HEK293 (cell line): ENCODE results near the gene NOXO1.
A peak's percentile ranks its signal among the peaks of the same experiment; 100 is the strongest.

Experiments
- GLI2 ChIP-seq: fragments of 450-650 bp; formaldehyde crosslinking; IDR thresholded peaks from 2 replicates; pipeline ENCODE4; 2017; ENCODE audit warnings: missing biosample characterization, missing genetic modification characterization, low read depth, borderline replicate concordance
- GLIS1 ChIP-seq: fragments of 450-650 bp; formaldehyde crosslinking; IDR thresholded peaks from 2 replicates; pipeline ENCODE4 v1.5.1; 2016; ENCODE audit warnings: missing biosample characterization, missing genetic modification characterization
- KLF9 ChIP-seq: fragments of 450-650 bp; formaldehyde crosslinking; IDR thresholded peaks from 2 replicates; pipeline ENCODE4 v1.5.1; 2016; ENCODE audit warnings: missing biosample characterization, missing genetic modification characterization, low read depth
- MYNN ChIP-seq: fragments of 450-650 bp; formaldehyde crosslinking; IDR thresholded peaks from 2 replicates; pipeline ENCODE4 v1.5.1; 2016; ENCODE audit warnings: missing biosample characterization, missing genetic modification characterization, borderline replicate concordance
- OVOL3 ChIP-seq: fragments of 450-650 bp; formaldehyde crosslinking; IDR thresholded peaks from 2 replicates; pipeline ENCODE4 v1.5.1; 2016; ENCODE audit warnings: missing biosample characterization, missing genetic modification characterization
- PRDM2 ChIP-seq: fragments of 450-650 bp; formaldehyde crosslinking; IDR thresholded peaks from 2 replicates; pipeline ENCODE4 v1.5.1; 2016; ENCODE audit warnings: missing biosample characterization, missing genetic modification characterization, borderline replicate concordance
- SCRT2 ChIP-seq: fragments of 450-650 bp; formaldehyde crosslinking; IDR thresholded peaks from 2 replicates; pipeline ENCODE4 v1.5.1; 2016; ENCODE audit warnings: missing biosample characterization, missing genetic modification characterization
- ZBTB1 ChIP-seq: fragments of 450-650 bp; formaldehyde crosslinking; IDR thresholded peaks from 2 replicates; pipeline ENCODE4 v1.5.1; 2016; ENCODE audit warnings: missing biosample characterization, missing genetic modification characterization
- ZBTB20 ChIP-seq: fragments of 450-650 bp; formaldehyde crosslinking; IDR thresholded peaks from 2 replicates; pipeline ENCODE4 v1.5.1; 2016; ENCODE audit warnings: missing biosample characterization, missing genetic modification characterization
- ZBTB7A ChIP-seq: fragments of 450-650 bp; formaldehyde crosslinking; IDR thresholded peaks from 2 replicates; pipeline ENCODE4 v1.5.1; 2016; ENCODE audit warnings: low read depth, missing biosample characterization, missing genetic modification characterization
- ZFP37 ChIP-seq: fragments of 450-650 bp; formaldehyde crosslinking; IDR thresholded peaks from 2 replicates; pipeline ENCODE4 v1.5.1; 2016; ENCODE audit warnings: missing biosample characterization, missing genetic modification characterization
- ZNF16 ChIP-seq: fragments of 450-650 bp; formaldehyde crosslinking; IDR thresholded peaks from 2 replicates; pipeline ENCODE4 v1.5.1; 2016; ENCODE audit warnings: low read depth, missing biosample characterization, missing genetic modification characterization
- ZNF175 ChIP-seq: fragments of 450-650 bp; formaldehyde crosslinking; IDR thresholded peaks from 2 replicates; pipeline ENCODE4 v1.5.1; 2016; ENCODE audit warnings: missing biosample characterization, missing genetic modification characterization
- ZNF184 ChIP-seq: fragments of 450-650 bp; IDR thresholded peaks from 2 replicates; pipeline ENCODE4 v1.5.1; 2018; ENCODE audit warnings: missing biosample characterization, mild to moderate bottlenecking, missing genetic modification characterization
- ZNF19 ChIP-seq: fragments of 450-650 bp; formaldehyde crosslinking; IDR thresholded peaks from 2 replicates; pipeline ENCODE4; 2016; ENCODE audit warnings: missing biosample characterization, missing genetic modification characterization, low read depth
- ZNF2 ChIP-seq: fragments of 450-650 bp; formaldehyde crosslinking; IDR thresholded peaks from 2 replicates; pipeline ENCODE4 v1.5.1; 2016; ENCODE audit warnings: missing biosample characterization, missing genetic modification characterization
- ZNF223 ChIP-seq: fragments of 450-650 bp; formaldehyde crosslinking; IDR thresholded peaks from 2 replicates; pipeline ENCODE4 v1.5.1; 2016; ENCODE audit warnings: missing biosample characterization, missing genetic modification characterization
- ZNF24 ChIP-seq: fragments of 450-650 bp; formaldehyde crosslinking; IDR thresholded peaks from 2 replicates; pipeline ENCODE4 v1.5.1; 2016; ENCODE audit warnings: missing biosample characterization, missing genetic modification characterization
- ZNF266 ChIP-seq: fragments of 450-650 bp; formaldehyde crosslinking; IDR thresholded peaks from 2 replicates; pipeline ENCODE4 v1.5.1; 2016; ENCODE audit warnings: missing biosample characterization, missing genetic modification characterization, low read depth
- ZNF292 ChIP-seq: fragments of 450-650 bp; formaldehyde crosslinking; IDR thresholded peaks from 2 replicates; pipeline ENCODE4 v1.5.1; 2016; ENCODE audit warnings: low read depth, missing biosample characterization, missing genetic modification characterization, borderline replicate concordance
- ZNF366 ChIP-seq: fragments of 450-650 bp; formaldehyde crosslinking; conservative IDR thresholded peaks from 2 replicates; pipeline ENCODE4 v1.5.1; 2016; ENCODE audit warnings: missing biosample characterization, missing genetic modification characterization
- ZNF416 ChIP-seq: fragments of 450-650 bp; formaldehyde crosslinking; IDR thresholded peaks from 2 replicates; pipeline ENCODE4 v1.5.1; 2016; ENCODE audit warnings: missing biosample characterization, missing genetic modification characterization
- ZNF423 ChIP-seq: fragments of 450-650 bp; formaldehyde crosslinking; IDR thresholded peaks from 2 replicates; pipeline ENCODE4 v1.5.1; 2016; ENCODE audit warnings: missing biosample characterization, missing genetic modification characterization
- ZNF426 ChIP-seq: fragments of 450-650 bp; formaldehyde crosslinking; IDR thresholded peaks from 2 replicates; pipeline ENCODE4 v1.5.1; 2017; ENCODE audit warnings: missing biosample characterization, missing genetic modification characterization, mild to moderate bottlenecking, inconsistent platforms, moderate library complexity
- ZNF510 ChIP-seq: fragments of 450-650 bp; formaldehyde crosslinking; IDR thresholded peaks from 2 replicates; pipeline ENCODE4 v1.5.1; 2018; ENCODE audit warnings: mild to moderate bottlenecking, missing genetic modification characterization, missing biosample characterization; ENCODE audit not compliant: insufficient replicate concordance
- ZNF548 ChIP-seq: fragments of 450-650 bp; formaldehyde crosslinking; IDR thresholded peaks from 2 replicates; pipeline ENCODE4 v1.5.1; 2016; ENCODE audit warnings: missing biosample characterization, missing genetic modification characterization
- ZNF561 ChIP-seq: fragments of 450-650 bp; IDR thresholded peaks from 2 replicates; pipeline ENCODE4 v1.5.1; 2018; ENCODE audit warnings: missing biosample characterization, missing genetic modification characterization, borderline replicate concordance
- ZNF600 ChIP-seq: fragments of 450-650 bp; formaldehyde crosslinking; IDR thresholded peaks from 2 replicates; pipeline ENCODE4 v1.5.1; 2016; ENCODE audit warnings: missing biosample characterization, missing genetic modification characterization
- ZNF626 ChIP-seq: fragments of 450-650 bp; sonication (Bioruptor Pico); formaldehyde crosslinking; IDR thresholded peaks from 2 replicates; pipeline ENCODE4 v1.5.1; 2018; ENCODE audit warnings: missing biosample characterization, missing genetic modification characterization, inconsistent platforms
- ZNF701 ChIP-seq: fragments of 450-650 bp; formaldehyde crosslinking; IDR thresholded peaks from 2 replicates; pipeline ENCODE4 v1.5.1; 2016; ENCODE audit warnings: missing biosample characterization, missing genetic modification characterization
- ZNF768 ChIP-seq: fragments of 450-650 bp; formaldehyde crosslinking; IDR thresholded peaks from 2 replicates; pipeline ENCODE4 v1.5.1; 2018; ENCODE audit warnings: missing biosample characterization, mild to moderate bottlenecking, missing genetic modification characterization
- ZSCAN30 ChIP-seq: fragments of 450-650 bp; IDR thresholded peaks from 2 replicates; pipeline ENCODE4 v1.5.1; 2018; ENCODE audit warnings: missing biosample characterization, mild to moderate bottlenecking, missing genetic modification characterization, moderate library complexity
- TF ChIP-seq, protein P1 (sequence below): fragments of 450-650 bp; formaldehyde crosslinking; IDR thresholded peaks from 2 replicates; pipeline ENCODE4 v1.5.1; 2016; ENCODE audit warnings: missing biosample characterization, missing genetic modification characterization

NOXO1 gene

GRCh38 chr16:1959269-1960039 is 21.8 kb downstream of the NOXO1 start, which contains the start of gene NDUFB10 (continued):
- TF ChIP-seq ZNF24: 0 out of 2 replicates have a peak, but pooled peaks have one; percentile 29
- no peak for TF ChIP-seq ZNF19 (tag by site-specific recombination)
- peak; percentile 63 for TF ChIP-seq ZNF561 (tag by site-specific recombination)
- no peak for TF ChIP-seq SCRT2 (tag by site-specific recombination)
- no peak for TF ChIP-seq ZNF223
- TF ChIP-seq ZNF626: no peak
- TF ChIP-seq KLF9 (tag by site-specific recombination): no peak; the same call in 1 of the 2 replicates
- 0 out of 2 replicates have a peak, but pooled peaks have one; percentile 69 for TF ChIP-seq ZNF600 (tag by site-specific recombination)
- no peak for TF ChIP-seq PRDM2 (tag by site-specific recombination)
- TF ChIP-seq OVOL3 (tag by site-specific recombination): 0 out of 2 replicates have a peak, but pooled peaks have one; percentile 35
- TF ChIP-seq ZNF416 (tag by site-specific recombination): no peak
- TF ChIP-seq GLI2 (tag by site-specific recombination): no peak
- no peak for TF ChIP-seq ZNF184 (tag by site-specific recombination)
- TF ChIP-seq ZNF701 (tag by site-specific recombination): no peak
- no peak for TF ChIP-seq ZNF366 (tag by site-specific recombination)
- TF ChIP-seq GLIS1 (tag by site-specific recombination): peak; percentile 30
- TF ChIP-seq ZNF510 (tag by site-specific recombination): no peak
- TF ChIP-seq ZNF16 (tag by site-specific recombination): no peak
- TF ChIP-seq ZNF2: no peak
- TF ChIP-seq ZFP37 (tag by site-specific recombination): 0 out of 2 replicates have a peak, but pooled peaks have one; percentile 43
- no peak for TF ChIP-seq ZNF266 (tag by site-specific recombination)
- TF ChIP-seq ZNF175 (tag by site-specific recombination): no peak
- no peak for TF ChIP-seq ZBTB1 (tag by site-specific recombination)
- TF ChIP-seq ZNF423 (tag by site-specific recombination): 0 out of 2 replicates have a peak, but pooled peaks have one; percentile 38
- no peak for TF ChIP-seq ZNF548 (tag by site-specific recombination)
- peak; percentile 87 for TF ChIP-seq ZBTB20 (tag by site-specific recombination)
- TF ChIP-seq, protein P1, sequence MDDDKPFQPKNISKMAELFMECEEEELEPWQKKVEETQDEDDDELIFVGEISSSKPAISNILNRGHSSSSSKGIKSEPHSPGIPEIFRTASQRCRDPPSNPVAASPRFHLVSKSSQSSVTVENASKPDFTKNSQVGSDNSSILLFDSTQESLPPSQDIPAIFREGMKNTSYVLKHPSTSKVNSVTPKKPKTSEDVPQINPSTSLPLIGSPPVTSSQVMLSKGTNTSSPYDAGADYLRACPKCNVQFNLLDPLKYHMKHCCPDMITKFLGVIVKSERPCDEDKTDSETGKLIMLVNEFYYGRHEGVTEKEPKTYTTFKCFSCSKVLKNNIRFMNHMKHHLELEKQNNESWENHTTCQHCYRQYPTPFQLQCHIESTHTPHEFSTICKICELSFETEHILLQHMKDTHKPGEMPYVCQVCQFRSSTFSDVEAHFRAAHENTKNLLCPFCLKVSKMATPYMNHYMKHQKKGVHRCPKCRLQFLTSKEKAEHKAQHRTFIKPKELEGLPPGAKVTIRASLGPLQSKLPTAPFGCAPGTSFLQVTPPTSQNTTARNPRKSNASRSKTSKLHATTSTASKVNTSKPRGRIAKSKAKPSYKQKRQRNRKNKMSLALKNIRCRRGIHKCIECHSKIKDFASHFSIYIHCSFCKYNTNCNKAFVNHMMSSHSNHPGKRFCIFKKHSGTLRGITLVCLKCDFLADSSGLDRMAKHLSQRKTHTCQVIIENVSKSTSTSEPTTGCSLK: no peak
- peak; percentile 90 for TF ChIP-seq ZBTB7A (tag by site-specific recombination)
- no peak for TF ChIP-seq MYNN
- TF ChIP-seq ZNF426 (tag by site-specific recombination): no peak
- peak; percentile 72; the same call in 1 of the 2 replicates for TF ChIP-seq ZSCAN30 (tag by site-specific recombination)
- TF ChIP-seq ZNF292: no peak
- TF ChIP-seq ZNF768: no peak
